ENCODE measurements around the gene TAS2R39. TPM values are rescaled to one million over a fixed set of nuclear protein-coding genes. Genes with fewer than 3 reads are reported as not detected.
"Not testable (repeated sequence)": the region's sequence is repeated elsewhere in the genome, so short reads cannot be mapped to it uniquely, and the experiment has no call there.

Gene TAS2R39
- polyA plus RNA-seq, 1 of the 3 experiments (the other 2 are of a cell fraction) = not detected

DNA sequence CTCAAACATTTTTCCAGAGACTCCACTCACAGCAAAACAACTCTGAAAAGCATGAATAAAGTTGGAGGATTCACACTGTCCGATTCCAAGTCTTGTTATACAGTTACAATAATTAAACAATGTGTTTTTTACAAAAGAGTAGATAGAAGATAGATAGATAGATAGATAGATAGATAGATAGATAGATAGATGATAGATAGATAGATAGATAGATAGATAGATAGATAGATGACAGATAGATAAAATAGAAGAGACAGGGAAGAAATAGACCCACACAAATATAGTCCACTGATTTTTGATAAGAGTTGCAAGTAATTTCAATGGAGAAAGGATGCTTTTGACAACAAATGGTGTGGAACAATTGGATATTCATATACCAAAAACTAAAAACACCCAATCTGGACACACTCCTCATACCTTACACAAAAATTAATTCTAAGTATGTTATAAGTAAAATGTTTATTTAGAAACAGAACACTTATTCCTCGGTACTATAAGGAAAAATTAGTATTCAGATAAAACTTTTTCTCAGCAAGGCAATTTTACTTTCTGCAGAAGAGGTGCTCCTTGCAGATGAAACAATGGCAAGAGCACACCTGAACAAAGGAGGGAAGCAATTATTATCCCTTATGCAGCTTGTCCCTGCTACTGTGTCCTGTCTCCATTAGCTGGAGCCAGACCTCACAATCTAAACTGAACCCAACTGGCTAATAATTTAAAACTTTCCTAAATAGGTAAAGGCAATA, 5.7 kb upstream of the TAS2R39 start:
- TF ChIP-seq RAD21 (IDR thresholded peaks at IDR 0.05; ENCODE audit: low read length) = no peak
- no peak for TF ChIP-seq YY1 (IDR thresholded peaks at IDR 0.05; ENCODE audit: low read depth)
- no peak for TF ChIP-seq TEAD4 (IDR thresholded peaks at IDR 0.05; ENCODE audit: borderline replicate concordance, insufficient read depth)
- TF ChIP-seq, protein P1, sequence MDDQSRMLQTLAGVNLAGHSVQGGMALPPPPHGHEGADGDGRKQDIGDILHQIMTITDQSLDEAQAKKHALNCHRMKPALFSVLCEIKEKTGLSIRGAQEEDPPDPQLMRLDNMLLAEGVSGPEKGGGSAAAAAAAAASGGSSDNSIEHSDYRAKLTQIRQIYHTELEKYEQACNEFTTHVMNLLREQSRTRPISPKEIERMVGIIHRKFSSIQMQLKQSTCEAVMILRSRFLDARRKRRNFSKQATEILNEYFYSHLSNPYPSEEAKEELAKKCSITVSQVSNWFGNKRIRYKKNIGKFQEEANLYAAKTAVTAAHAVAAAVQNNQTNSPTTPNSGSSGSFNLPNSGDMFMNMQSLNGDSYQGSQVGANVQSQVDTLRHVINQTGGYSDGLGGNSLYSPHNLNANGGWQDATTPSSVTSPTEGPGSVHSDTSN (IDR thresholded peaks at IDR 0.05) = no peak
- Histone ChIP-seq H3K36me3 (replicated peaks in 1 of 2; ENCODE audit: control insufficient read depth in 1 of 2, insufficient read depth in 2 of 2, low read length in 1 of 2) (no peaks in the 10 kb centered on the region), H3K79me2 (ENCODE audit: insufficient read depth) (no peaks in the 10 kb centered on the region), H3K4me3 (ENCODE audit: low read depth in 2 of 2, low read length in 1 of 2) (no peak overlapping the region), H3K9me3 (peaks cover 8% of the 10 kb centered on the region), H3K4me2 (no peak overlapping the region), H3F3A (replicated peaks; ENCODE audit: insufficient read depth) (no peaks in the 10 kb centered on the region), H2AFZ (ENCODE audit: low read depth) (no peak overlapping the region), H3K9me2 (no peaks in the 10 kb centered on the region), H3K4me1 (ENCODE audit: control insufficient read depth in 1 of 2, insufficient read depth in 2 of 2, low read depth in 1 of 2, low read length in 1 of 2) (no peaks in the 10 kb centered on the region), H3K9ac (no peak overlapping the region), H3K27ac (ENCODE audit: low read depth in 2 of 2, low read length in 1 of 2) (no peak overlapping the region), H4K20me1 (ENCODE audit: insufficient read depth) (no peaks in the 10 kb centered on the region), H3K27me3 (ENCODE audit: insufficient read depth) (no peaks in the 10 kb centered on the region)
- ChIA-PET CTCF (interaction anchor here (0.7 to 0.9 kb wide), 3 partner anchors 12 to 366 kb away, joined by 3 read pairs; no protein-coding TSS in a partner anchor), POLR2A (no interaction called here)
- under 1% methylated on average over 2 of the region's 2 CpGs for WGBS (ENCODE audit: low lambda C conversion rate)
- DNase-seq = no peak

DNA sequence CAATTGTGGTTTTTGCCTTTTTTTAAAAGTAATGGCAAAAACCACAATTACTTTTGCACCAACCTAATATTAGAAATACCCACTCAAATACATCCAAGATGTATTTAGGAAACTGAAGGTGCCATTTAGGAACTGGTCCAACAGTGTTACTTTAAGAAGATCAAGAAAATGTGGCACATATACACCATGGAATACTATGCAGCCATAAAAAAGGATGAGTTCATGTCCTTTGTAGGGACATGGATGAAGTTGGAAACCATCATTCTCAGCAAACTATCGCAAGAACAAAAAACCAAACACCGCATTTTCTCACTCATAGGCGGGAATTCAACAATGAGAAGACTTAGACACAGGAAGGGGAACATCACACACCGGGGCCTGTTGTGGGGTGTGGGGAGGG, 2.4 kb upstream of the TAS2R39 start:
- H3K9ac ChIP-seq; H3K4me2 ChIP-seq; H3K36me3 ChIP-seq (replicated peaks in 1 of 2; ENCODE audit: control insufficient read depth in 1 of 2, insufficient read depth in 2 of 2, low read length in 1 of 2); H3K27me3 ChIP-seq (ENCODE audit: insufficient read depth); POLR2A ChIA-PET; H3K79me2 ChIP-seq (ENCODE audit: insufficient read depth); H3K4me3 ChIP-seq (ENCODE audit: low read depth in 2 of 2, low read length in 1 of 2); H3F3A ChIP-seq (replicated peaks; ENCODE audit: insufficient read depth); H4K20me1 ChIP-seq (ENCODE audit: insufficient read depth); H3K9me2 ChIP-seq; H2AFZ ChIP-seq (ENCODE audit: low read depth); CTCF ChIA-PET; H3K9me3 ChIP-seq; H3K4me1 ChIP-seq (ENCODE audit: control insufficient read depth in 1 of 2, insufficient read depth in 2 of 2, low read depth in 1 of 2, low read length in 1 of 2); DNase-seq; H3K27ac ChIP-seq (ENCODE audit: low read depth in 2 of 2, low read length in 1 of 2): not testable (repeated sequence)
- 32% methylated on average over 4 of the region's 4 CpGs for WGBS (ENCODE audit: low lambda C conversion rate)

GRCh38 chr7:143181349-143181748, 1.9 kb upstream of the TAS2R39 start:
- Histone ChIP-seq H3K4me1 (ENCODE audit: control insufficient read depth in 1 of 2, insufficient read depth in 2 of 2, low read depth in 1 of 2, low read length in 1 of 2) (no peaks in the 10 kb centered on the region), H2AFZ (ENCODE audit: low read depth) (no peak overlapping the region), H3K9me2 (no peaks in the 10 kb centered on the region), H4K20me1 (ENCODE audit: insufficient read depth) (no peaks in the 10 kb centered on the region), H3K79me2 (ENCODE audit: insufficient read depth) (no peaks in the 10 kb centered on the region), H3F3A (replicated peaks; ENCODE audit: insufficient read depth) (no peaks in the 10 kb centered on the region), H3K27ac (ENCODE audit: low read depth in 2 of 2, low read length in 1 of 2) (no peak overlapping the region), H3K9me3 (peaks cover 8% of the 10 kb centered on the region), H3K4me2 (no peak overlapping the region), H3K4me3 (ENCODE audit: low read depth in 2 of 2, low read length in 1 of 2) (no peak overlapping the region), H3K36me3 (replicated peaks in 1 of 2; ENCODE audit: control insufficient read depth in 1 of 2, insufficient read depth in 2 of 2, low read length in 1 of 2) (no peaks in the 10 kb centered on the region), H3K9ac (no peak overlapping the region), H3K27me3 (ENCODE audit: insufficient read depth) (no peaks in the 10 kb centered on the region; the same call in 1 of the 2 replicates)
- no peak for TF ChIP-seq RFX5 (IDR thresholded peaks at IDR 0.05; ENCODE audit: low read length)
- TF ChIP-seq NFIC (IDR thresholded peaks at IDR 0.05; ENCODE audit: borderline replicate concordance) = no peak
- TF ChIP-seq POLR2AphosphoS5 (IDR thresholded peaks at IDR 0.05; ENCODE audit: low read depth, low read length) = no peak
- no peak for TF ChIP-seq NRF1 (IDR thresholded peaks at IDR 0.05; ENCODE audit: low read depth, low read length)
- TF ChIP-seq CTCF (IDR thresholded peaks at IDR 0.05) = no peak
- TF ChIP-seq CHD2 (IDR thresholded peaks at IDR 0.05; ENCODE audit: low read length, partially characterized antibody) = no peak
- TF ChIP-seq GATA2 (CRISPR knock-in tag; IDR thresholded peaks at IDR 0.05) = no peak
- ChIA-PET CTCF (no interaction called here), POLR2A (no interaction called here)
- DNase-seq = no peak
- 13% methylated on average over 2 of the region's 2 CpGs for WGBS (ENCODE audit: low lambda C conversion rate)

Data from SK-N-SH (cell line).